HG03378 (cell line): ENCODE results near the gene ZDHHC9.
A peak's percentile ranks its signal among the peaks of the same experiment; 100 is the strongest.

Experiments used
- ATAC-seq: cut with Tn5 transposase; IDR thresholded peaks from one replicate; pipeline ENCODE4 v1.9.1; 2021; ENCODE audit warnings: mild to moderate bottlenecking, moderate library complexity; ENCODE audit not compliant: unreplicated experiment

The ZDHHC9 gene

GRCh38 chrX:129787336-129788055 lies 56.2 kb downstream of the ZDHHC9 start:
- no peak for ATAC-seq

DNA sequence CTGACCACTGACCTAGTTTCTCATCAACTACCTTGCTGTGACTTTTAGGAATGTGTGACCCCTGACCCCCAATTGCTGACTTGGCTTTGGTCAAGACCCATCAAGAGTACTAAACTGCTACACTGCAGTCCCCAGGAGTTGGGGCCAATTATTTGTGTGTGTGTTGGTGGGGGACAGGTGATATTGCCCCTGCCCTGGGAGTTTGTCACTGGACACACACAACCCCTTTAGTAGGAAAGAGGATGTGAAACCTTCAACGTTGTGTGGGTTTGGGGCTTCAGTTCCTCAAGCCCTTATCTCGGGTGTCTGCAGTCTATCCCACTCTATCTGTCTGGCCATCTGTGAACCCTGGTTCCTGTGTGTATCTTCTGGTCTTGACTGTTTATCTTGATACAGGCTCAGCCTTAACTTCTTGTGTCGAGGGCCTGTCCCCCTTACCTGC lies 57.5 kb downstream of the ZDHHC9 start:
- peak; percentile 91 for ATAC-seq

- ATAC-seq, result no peak
Observed at GRCh38 chrX:129785160-129785947, 58.3 kb downstream of the ZDHHC9 start.

GRCh38 chrX:129784371-129784770 lies 59.3 kb downstream of the ZDHHC9 start:
- no peak for ATAC-seq

DNA sequence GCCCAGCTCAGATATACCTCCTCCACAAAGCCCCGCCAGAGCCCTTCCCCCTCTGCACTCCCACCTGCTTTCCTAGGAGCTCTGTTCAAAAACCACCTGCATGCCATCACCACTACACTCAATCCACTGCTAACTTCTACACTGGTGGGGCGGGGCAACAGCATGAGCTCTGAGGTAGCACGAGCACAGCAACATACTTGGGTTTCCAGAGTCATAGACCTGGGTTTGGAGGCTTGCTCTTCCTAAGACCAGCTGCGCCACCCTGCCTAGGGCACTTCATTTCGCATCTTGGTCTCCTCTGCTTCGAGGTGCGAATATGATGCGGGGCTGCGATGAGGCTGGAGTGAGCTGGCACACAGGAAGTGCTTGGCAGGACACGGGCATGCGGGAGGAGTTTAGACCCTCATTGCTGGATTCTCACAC lies 60.4 kb downstream of the ZDHHC9 start:
- no peak for ATAC-seq

DNA sequence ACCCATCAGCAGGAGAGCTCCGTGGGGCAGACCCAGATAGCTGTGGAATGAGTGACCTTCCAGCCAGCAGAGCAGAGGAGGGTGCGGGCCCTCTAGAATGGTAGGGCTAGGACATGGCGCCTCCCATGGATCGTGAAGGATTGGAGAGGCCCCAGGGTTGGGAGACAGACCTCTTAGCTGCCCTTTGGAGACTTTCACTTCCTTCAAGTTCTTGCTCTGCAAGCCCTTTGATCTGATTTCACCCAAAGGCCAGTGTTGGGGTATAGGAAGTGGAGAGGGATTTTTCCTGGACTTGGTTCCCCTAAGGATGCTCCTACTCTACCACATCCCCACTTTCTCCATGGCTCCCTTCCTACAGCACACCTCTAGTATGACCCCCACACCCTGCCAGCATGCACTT lies 61.0 kb downstream of the ZDHHC9 start:
- ATAC-seq, result no peak

DNA sequence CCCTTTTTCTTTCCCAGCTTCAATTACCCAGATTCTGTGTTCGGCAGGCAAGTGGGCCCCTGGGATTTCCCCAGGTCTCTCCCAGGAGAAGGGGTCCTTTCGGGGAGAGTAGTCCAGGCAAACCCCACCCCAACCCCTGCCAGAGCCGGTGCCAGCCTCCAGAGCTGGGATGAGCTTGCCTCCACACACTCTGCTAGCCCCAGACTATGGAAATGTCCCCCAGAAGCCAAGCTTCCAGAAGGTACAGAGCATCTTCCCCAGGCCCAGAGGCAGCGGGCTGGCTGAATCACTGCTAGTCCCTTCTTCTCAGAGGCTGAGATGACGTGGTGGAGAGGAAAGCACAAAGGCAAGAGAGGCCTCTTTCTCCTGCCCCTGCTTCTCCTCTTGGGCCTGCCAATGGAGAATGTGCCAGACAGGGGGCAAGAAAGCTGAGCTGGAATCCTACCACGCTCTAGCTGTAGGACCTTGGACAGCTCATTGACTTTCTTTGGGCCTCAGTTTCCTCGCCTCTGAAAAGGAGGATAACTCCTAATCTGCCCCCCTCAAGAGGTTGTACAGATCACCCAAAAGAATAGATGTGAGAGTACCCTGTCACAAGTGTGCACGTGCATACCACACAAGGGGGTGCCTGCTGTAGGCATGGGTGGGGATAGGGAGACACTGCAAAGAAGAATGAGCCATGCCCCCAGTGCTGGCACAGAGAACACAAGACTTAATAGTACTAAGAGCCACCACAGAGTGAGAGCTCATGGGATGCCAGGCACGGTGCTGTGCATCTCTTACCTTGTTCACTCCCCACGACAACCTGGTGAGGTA lies 61.8 kb downstream of the ZDHHC9 start:
- no peak for ATAC-seq

GRCh38 chrX:129781134-129781672 lies 62.5 kb downstream of the ZDHHC9 start:
- ATAC-seq, result peak; percentile 79

DNA sequence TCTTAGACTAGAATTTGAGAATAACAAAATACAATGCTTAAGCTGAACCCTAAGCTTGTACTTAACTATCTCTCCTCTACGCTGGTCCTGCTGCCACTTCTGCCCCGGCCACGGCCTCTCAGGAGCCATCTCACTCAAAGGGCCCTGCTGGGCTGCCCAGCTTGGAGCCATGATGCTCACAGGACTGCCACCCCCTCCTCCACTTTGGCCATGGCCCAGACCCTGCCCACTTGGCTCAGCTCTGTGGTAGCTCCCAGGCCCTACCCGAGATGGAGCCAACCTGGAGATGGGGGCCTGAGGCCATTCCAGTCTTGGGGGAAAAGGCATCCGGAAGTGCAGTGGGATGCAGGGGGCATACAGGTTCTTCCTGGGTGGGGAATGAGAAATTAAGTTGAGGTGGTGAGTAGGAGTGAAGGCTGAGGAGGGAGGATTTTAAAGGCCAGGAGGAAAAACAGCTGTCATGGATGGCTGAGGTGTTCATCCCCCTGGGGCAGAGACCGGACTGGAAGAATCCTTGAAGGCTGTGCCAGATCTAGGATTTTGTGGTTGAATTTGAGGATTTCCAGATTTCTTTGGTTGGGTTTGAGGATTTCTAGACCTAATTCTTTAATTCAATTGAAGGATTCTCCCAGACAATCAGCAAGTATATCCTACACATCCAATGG lies 63.1 kb downstream of the ZDHHC9 start:
- no peak for ATAC-seq

DNA sequence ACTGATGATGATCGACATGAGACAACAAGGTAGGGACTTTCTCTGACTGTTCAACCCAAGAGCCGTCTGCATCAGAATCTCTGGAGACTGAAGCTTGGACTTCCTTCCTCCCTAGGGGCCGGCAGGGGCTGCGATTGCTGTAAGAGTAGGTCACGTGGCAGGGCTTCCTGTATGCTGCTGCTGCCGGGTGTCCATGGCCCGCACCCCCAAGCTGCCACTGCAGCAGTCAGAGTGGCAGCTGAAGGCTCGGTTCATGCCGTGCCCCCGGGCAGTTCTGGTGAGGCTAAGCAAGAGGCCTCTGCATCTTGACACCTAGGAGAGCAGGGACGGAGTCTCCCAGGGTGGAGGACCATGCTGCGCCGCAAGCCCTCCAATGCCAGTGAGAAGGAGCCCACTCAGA lies 63.9 kb downstream of the ZDHHC9 start, which contains the start of gene SASH3:
Gene SASH3, plus strand, starts transcription at position 203 of the 400 bp plus-strand sequence. Its CDS starts 149 bp downstream, at position 352.
- ATAC-seq, result peak; percentile 39

GRCh38 chrX:129779086-129779672 lies 64.5 kb downstream of the ZDHHC9 start:
- ATAC-seq, result no peak

- ATAC-seq, result no peak
Observed at GRCh38 chrX:129777218-129778030, 66.3 kb downstream of the ZDHHC9 start.

GRCh38 chrX:129773649-129774458 lies 69.8 kb downstream of the ZDHHC9 start:
- ATAC-seq, result no peak

DNA sequence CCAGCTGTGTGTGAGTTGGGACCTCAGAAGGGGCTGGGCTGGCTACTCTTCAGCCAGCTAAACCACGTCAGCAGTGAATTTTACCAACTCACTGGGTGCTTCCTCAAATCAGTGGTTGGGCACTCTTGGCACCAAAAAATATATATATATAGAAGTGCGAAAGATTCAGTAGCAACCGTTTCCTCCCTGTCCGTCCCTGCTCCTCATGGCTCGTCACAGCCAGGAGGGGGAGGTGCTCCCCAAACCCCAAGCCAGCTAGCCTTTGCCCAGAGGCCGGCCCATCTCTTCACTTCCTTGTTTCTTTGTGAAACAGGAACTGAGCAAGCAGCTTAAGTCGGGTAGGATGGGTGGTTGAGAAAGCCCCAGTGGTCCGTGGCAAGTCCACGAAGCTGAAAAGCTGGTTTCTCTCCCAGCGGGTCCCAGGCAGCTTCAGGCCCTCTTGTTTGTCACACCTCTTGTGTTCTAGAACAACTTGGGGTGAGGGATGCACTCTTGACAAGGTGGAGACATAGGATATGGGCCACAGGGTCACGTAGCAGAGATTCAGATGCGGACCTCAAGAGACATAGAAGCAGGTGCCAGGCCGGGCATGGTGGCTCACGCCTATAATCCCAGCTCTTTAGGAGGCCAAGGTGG lies 70.8 kb downstream of the ZDHHC9 start:
- peak; percentile 81 for ATAC-seq

DNA sequence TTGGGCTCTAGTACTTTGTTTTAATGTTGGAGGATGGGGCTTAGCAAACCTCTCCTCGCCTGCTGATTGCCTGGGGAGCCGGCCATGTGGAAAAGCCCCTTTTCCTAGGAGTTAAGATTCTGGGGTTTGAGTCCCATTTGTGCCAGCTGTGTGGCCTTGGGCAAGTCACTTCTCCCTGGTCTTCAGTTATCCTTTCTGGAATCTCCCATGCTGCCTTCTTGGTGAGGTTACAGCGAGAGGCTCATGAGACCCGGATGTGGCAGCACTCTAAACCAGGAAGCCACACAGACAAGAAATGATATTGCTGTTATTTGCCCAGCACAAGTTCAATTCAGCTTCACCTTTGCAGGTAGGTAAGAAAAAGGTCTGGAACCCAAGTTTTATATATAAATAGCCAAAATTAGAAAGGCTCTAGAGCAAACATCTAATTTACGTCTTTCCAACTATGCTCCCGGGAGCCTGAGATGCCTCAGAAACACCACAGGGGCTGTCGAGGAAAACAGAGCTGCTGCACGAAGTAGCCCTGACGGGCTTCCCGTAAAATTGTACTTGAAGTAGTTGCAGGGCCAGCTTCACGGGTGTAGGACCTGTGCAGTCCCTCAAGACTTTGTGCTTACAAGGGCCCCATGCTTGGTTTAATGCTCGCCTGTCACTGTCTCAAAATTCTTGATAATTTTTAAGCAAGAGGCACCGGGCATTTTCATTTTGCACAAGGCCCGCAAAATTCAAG lies 72.3 kb downstream of the ZDHHC9 start:
- ATAC-seq, result no peak

DNA sequence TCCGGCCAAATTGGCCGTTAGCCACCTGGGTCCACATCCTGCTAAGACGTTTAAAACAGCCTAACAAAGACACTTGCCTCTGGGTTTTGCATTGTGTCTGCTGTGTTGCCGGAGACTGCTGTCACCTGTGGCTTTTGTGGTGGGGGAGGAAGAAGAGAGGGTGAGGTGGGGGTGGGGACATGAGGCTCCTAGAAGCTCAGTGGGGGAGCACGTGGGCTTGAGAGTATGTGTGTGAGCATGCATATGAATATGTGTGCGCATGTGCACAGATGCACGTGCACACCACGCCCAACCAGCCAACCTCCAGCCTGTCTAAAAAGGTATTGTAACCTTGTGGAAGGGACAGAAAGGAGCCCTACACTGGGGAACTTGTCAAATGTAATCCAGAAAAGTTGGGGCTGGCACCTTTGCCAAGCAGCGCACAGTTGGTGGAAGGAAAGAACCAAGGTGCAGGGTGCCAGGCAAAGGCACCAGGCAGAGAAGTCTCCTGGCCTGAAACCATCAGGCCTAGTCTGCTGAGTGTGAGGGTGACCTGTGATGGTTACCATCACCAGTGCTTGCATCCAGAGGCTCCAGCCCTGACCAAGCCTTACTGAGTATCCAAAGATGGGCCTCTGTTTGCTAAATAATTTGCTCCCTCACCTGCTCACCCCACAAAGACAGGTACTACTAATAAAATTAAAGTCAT lies 74.1 kb downstream of the ZDHHC9 start:
- ATAC-seq, result no peak
